HEK293T (cell line): Measurements from ENCODE around the gene ARMC6.

Experiments
- CTCF ChIA-PET: fragments of 350-600 bp; formaldehyde crosslinking; extraction: SDS; loops from one replicate; lab custom pipeline; 2021; ENCODE audit warnings: antibody characterized with exemption, inconsistent platforms; lab: Yijun Ruan, JAX
- POLR2A ChIA-PET: fragments of 350-600 bp; formaldehyde crosslinking; extraction: SDS; loops from one replicate; lab custom pipeline; 2020; ENCODE audit warnings: antibody characterized with exemption, inconsistent platforms; lab: Yijun Ruan, JAX
- DNase-seq: peaks from one replicate; pipeline ENCODE4 v3.0.0; 2012; ENCODE audit warnings: mixed read lengths; ENCODE audit errors: extremely low spot score
- ARNT ChIP-seq: fragments of 450-650 bp; IDR thresholded peaks from 2 replicates; pipeline ENCODE4 v1.6.1; 2017; ENCODE audit warnings: mild to moderate bottlenecking
- BHLHE40 ChIP-seq: fragments of 450-650 bp; IDR thresholded peaks from 2 replicates; pipeline ENCODE4 v1.6.1; 2016; ENCODE audit warnings: mild to moderate bottlenecking, moderate library complexity, borderline replicate concordance
- CTBP1 ChIP-seq: fragments of 450-650 bp; IDR thresholded peaks from 2 replicates; pipeline ENCODE4 v1.6.1; 2016; ENCODE audit warnings: borderline replicate concordance
- ELF4 ChIP-seq: fragments of 450-650 bp; IDR thresholded peaks from 2 replicates; pipeline ENCODE4 v1.6.1; 2017; ENCODE audit warnings: antibody characterized with exemption
- FOXA1 ChIP-seq: fragments of 450-650 bp; IDR thresholded peaks from 2 replicates; pipeline ENCODE4 v1.6.1; 2016; ENCODE audit warnings: mild to moderate bottlenecking
- FOXK2 ChIP-seq: fragments of 450-650 bp; IDR thresholded peaks from 2 replicates; pipeline ENCODE4 v1.6.1; 2016; ENCODE audit warnings: mild to moderate bottlenecking
- FOXM1 ChIP-seq: fragments of 450-650 bp; IDR thresholded peaks from 2 replicates; pipeline ENCODE4 v1.6.1; 2017; ENCODE audit warnings: mild to moderate bottlenecking, borderline replicate concordance
- HDGF ChIP-seq: fragments of 450-650 bp; IDR thresholded peaks from 2 replicates; pipeline ENCODE4 v1.6.1; 2017; ENCODE audit warnings: antibody characterized with exemption, borderline replicate concordance
- L3MBTL2 ChIP-seq: fragments of 450-650 bp; conservative IDR thresholded peaks from 2 replicates; pipeline ENCODE4 v1.6.1; 2016; ENCODE audit warnings: mild to moderate bottlenecking
- LEF1 ChIP-seq: fragments of 450-650 bp; IDR thresholded peaks from 2 replicates; pipeline ENCODE4 v1.6.1; 2017; ENCODE audit warnings: mild to moderate bottlenecking, borderline replicate concordance
- NFRKB ChIP-seq: fragments of 450-650 bp; IDR thresholded peaks from 2 replicates; pipeline ENCODE4 v1.6.1; 2016; ENCODE audit warnings: mild to moderate bottlenecking, moderate library complexity
- SP1 ChIP-seq: fragments of 450-650 bp; IDR thresholded peaks from 2 replicates; pipeline ENCODE4 v1.6.1; 2017
- SUZ12 ChIP-seq: fragments of 450-650 bp; IDR thresholded peaks from 2 replicates; pipeline ENCODE4 v1.6.1; 2016; ENCODE audit warnings: mild to moderate bottlenecking
- TARDBP ChIP-seq: fragments of 450-650 bp; IDR thresholded peaks from 2 replicates; pipeline ENCODE4 v1.6.1; 2016
- ZNF384 ChIP-seq: fragments of 450-650 bp; IDR thresholded peaks from 2 replicates; pipeline ENCODE4 v1.6.1; 2016
- TF ChIP-seq, protein P1 (sequence below): fragments of 450-650 bp; IDR thresholded peaks from 2 replicates; pipeline ENCODE4 v1.6.1; 2016

ARMC6 gene

DNA sequence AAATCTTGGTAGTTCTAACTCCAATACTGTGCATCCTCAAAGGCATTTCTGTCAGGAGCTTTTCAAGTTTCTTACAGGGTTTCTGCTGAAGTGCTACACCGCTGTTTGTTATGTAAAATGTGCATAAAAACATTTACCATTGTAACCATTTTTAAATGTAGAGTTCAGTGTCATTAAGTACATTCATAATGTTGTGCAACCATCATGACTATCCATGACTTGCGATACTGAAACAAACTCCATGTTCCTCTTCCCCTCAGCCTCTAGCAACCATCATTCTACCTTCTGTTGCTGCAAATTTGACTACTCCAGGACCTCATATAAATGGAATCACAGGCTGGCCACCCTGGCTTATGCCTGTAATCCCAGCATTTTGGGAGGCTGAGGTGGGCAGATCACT lies 16.0 kb downstream of the ARMC6 start:
- ChIA-PET POLR2A (no interaction called here), CTCF (no interaction called here)
- no peak for TF ChIP-seq L3MBTL2
- no peak for TF ChIP-seq FOXK2
- no peak for TF ChIP-seq LEF1
- no peak for DNase-seq

DNA sequence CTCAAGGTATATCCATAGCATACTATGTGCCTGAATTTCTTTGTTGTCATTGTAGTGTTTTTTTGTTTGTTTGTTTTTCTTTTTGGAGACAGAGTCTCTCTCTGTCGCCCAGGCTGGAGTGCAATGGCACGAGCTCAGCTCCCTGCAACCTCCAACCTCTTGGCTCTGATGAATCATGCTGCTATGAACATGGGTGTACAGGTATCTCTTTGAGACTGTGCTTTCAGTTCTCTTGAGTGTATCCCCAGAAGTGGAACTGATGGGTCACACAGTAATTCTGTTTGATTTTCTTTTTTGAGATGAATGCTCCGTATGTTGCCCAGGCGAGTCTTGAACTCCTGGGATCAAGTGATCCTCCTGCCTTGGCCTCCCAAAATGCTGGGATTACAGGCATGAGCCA lies 16.7 kb downstream of the ARMC6 start:
- TF ChIP-seq FOXM1 (no peak), LEF1 (no peak), ELF4 (no peak)
- TF ChIP-seq, protein P1, sequence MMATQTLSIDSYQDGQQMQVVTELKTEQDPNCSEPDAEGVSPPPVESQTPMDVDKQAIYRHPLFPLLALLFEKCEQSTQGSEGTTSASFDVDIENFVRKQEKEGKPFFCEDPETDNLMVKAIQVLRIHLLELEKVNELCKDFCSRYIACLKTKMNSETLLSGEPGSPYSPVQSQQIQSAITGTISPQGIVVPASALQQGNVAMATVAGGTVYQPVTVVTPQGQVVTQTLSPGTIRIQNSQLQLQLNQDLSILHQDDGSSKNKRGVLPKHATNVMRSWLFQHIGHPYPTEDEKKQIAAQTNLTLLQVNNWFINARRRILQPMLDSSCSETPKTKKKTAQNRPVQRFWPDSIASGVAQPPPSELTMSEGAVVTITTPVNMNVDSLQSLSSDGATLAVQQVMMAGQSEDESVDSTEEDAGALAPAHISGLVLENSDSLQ = no peak
- CTCF ChIA-PET = no interaction called here
- no peak for DNase-seq
- POLR2A ChIA-PET = no interaction called here

DNA sequence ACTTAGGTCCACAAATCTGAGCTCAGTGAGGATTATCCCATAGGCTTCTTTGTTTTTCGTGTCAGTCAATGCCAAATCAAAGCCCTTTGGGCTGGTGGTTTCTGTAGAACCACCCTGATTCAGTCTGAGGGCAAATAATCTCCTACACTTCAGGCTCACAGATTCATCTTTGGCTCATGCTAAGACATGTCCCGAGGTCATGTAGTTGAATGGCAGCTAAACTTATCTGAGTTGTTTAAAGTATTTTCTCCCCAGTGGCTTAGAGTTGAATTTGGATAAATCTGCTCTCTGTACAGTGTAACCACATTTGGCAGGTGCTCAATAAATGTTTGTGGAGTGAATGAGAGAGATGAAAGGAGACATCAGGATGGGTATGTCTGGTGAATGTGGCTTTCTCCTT lies 17.3 kb downstream of the ARMC6 start:
- no peak for DNase-seq
- TF ChIP-seq TARDBP (no peak), NFRKB (no peak), HDGF (no peak), FOXK2 (no peak), SP1 (no peak), FOXA1 (no peak), ZNF384 (no peak), ARNT (no peak), BHLHE40 (no peak), L3MBTL2 (no peak), LEF1 (no peak), ELF4 (no peak), SUZ12 (no peak), FOXM1 (no peak), CTBP1 (no peak)
- TF ChIP-seq, protein P1 = no peak
- CTCF ChIA-PET = no interaction called here
- POLR2A ChIA-PET = no interaction called here

DNA sequence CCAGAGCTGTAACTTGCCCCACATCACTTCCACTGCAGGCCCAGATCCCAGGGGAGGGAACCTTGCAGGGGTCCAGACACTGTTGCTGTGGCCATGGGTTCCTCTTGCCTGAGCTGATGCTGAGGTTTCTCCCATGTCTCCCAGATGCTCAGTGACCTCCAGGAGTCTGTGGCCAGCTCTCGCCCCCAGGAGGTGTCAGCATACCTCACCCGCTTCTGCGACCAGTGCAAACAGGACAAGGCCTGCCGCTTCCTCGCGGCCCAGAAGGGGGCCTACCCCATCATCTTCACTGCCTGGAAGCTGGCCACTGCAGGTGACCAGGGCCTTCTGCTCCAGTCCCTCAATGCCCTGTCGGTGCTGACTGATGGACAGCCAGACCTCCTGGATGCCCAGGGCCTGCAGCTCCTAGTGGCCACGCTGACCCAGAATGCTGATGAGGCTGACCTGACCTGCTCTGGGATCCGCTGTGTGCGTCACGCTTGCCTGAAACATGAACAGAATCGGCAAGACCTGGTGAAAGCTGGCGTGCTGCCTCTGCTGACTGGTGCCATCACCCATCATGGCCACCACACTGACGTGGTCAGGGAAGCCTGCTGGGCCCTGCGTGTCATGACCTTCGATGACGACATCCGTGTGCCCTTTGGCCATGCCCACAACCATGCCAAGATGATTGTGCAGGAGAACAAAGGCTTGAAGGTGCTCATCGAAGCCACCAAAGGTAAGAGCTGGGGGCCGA lies 18.2 kb downstream of the ARMC6 start:
- no peak for DNase-seq
- ChIA-PET CTCF (no interaction called here), POLR2A (no interaction called here)
- TF ChIP-seq ELF4 (no peak), ARNT (no peak), HDGF (no peak), FOXK2 (no peak), TARDBP (no peak), FOXA1 (no peak), CTBP1 (no peak), L3MBTL2 (no peak), SUZ12 (no peak), ZNF384 (no peak), NFRKB (no peak), FOXM1 (no peak), LEF1 (no peak), SP1 (no peak), BHLHE40 (no peak)
- TF ChIP-seq, protein P1 = no peak

DNA sequence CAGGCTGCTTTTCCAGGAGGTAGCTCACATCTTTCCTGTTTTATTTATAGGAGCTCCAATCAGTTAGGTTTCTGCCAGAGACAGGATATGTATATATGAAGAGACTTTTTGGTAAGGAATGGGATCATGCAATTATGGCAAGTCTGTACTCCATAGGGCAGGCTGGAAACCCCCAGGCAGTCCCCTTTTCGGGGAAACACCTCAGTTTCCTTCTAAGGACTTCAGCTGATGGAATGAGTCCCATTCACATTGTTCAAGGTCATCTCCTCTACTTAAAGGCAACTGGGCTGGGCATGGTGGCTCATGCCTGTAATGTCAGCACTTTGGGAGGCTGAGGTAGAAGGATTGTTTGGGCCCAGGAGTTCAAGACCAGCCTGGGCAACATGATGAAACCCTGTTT lies 19.5 kb downstream of the ARMC6 start:
- no peak for TF ChIP-seq FOXA1
- no peak for TF ChIP-seq SP1
- ChIA-PET POLR2A (no interaction called here), CTCF (interaction anchor here (0.8 to 1.1 kb wide), 2 partner anchors 89 to 122 kb away, joined by 3 read pairs; no protein-coding TSS in a partner anchor)
- DNase-seq = no peak

DNA sequence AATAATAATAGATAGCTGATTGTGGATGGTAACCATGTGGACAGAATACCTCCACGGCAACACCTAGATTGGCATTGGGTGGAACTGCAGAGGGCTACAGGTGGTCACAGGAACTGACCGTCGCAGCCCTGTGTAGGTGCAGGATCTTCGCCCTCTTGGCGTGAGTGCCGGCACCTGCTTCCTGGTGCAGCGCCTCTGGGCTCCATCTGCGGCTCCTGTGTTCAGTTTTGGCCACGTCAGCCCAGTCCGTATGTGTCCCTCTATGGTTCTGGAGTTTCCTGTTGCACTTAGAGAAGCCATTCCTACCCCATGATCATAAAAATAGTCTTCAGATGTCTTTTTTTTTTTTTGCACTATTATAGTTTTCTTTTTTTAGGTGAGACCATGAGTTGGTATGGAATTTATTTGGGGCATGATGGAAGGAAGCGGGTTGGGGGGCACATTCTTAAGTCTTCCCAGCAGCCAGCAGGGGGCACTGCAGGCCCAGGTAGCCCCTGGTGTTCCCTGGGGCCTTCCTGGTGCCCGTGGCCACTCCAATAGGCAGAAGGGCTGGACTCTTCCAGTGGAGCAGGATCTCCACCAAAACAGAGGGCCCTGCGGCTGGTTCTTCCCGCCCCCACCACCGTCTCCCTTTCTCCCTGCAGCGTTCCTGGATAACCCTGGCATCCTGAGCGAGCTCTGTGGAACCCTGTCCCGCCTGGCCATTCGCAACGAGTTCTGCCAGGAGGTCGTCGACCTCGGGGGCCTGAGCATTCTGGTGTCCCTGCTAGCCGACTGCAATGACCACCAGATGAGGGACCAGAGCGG lies 20.3 kb downstream of the ARMC6 start:
- POLR2A ChIA-PET = no interaction called here
- peak; percentile 69 for DNase-seq
- TF ChIP-seq FOXK2 (no peak), ELF4 (no peak), ARNT (no peak), TARDBP (no peak), L3MBTL2 (no peak), SUZ12 (no peak), NFRKB (no peak), HDGF (no peak), FOXA1 (no peak), CTBP1 (no peak)
- TF ChIP-seq, protein P1 = no peak
- CTCF ChIA-PET = interaction anchor here (0.8 kb wide), 1 partner anchor 9 kb away, joined by 4 read pairs; no protein-coding TSS in a partner anchor
